ENCODE results near the gene RAB40B. TPM values are rescaled to one million over a fixed set of nuclear protein-coding genes. Genes with fewer than 3 reads are reported as not detected.

RAB40B gene
- total and polyA plus RNA-seq, 2 of the 4 experiments (the other 2 are of a cell fraction) = 14.9 to 20.0 TPM

DNA sequence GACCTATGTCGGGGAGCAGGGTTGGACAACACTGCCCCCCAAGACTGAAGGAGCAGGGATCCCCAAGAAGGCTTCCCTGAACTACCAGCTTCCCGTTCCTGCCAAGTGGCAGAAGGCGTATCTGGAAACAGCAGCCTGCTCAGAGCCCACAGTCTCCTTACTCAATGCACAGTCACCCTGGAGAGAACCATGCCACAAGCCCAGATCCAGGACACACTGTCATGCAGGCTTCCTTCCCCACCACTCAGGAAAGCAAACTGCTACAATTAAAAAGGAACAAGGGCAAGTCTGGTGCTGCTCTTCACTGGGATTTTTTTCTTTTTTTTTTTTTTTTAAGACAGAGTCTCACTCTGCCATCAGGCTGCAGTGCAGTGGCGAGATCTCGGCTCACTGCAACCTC, 58.5 kb downstream of the RAB40B start:
- Histone ChIP-seq H3K9me3 (ENCODE audit: control insufficient read depth, insufficient read depth, low read length) (no peaks in the 10 kb centered on the region), H2AK9ac (replicated peaks; ENCODE audit: low read depth, low read length, poor library complexity) (no peak overlapping the region), H3K9ac (ENCODE audit: low read depth, low read length) (no peak overlapping the region), H3K23ac (ENCODE audit: low read depth, low read length) (no peak overlapping the region), H4K8ac (ENCODE audit: low read depth in 2 of 2, low read length in 2 of 2) (no peak overlapping the region), H3K4me2 (ENCODE audit: low read depth, low read length) (no peak overlapping the region), H4K5ac (ENCODE audit: low read depth, low read length) (no peak overlapping the region), H3K56ac (ENCODE audit: extremely low read depth, insufficient read depth, low read length) (no peak overlapping the region), H3K27me3 (ENCODE audit: control insufficient read depth, insufficient read depth, low read length) (no peaks in the 10 kb centered on the region), H2AFZ (replicated peaks; ENCODE audit: low read length, poor library complexity) (no peak overlapping the region), H3K27ac (ENCODE audit: insufficient read depth, low read length) (no peak overlapping the region), H3K4me1 (ENCODE audit: control insufficient read depth, insufficient read depth, low read length) (peaks cover 1% of the 10 kb centered on the region; the same call in 1 of the 2 replicates), H3K79me1 (ENCODE audit: low read depth in 1 of 2, low read length in 2 of 2) (peaks cover 41 to 65% of the 10 kb centered on the region in 2 experiments), H3K4me3 (ENCODE audit: insufficient read depth, low read depth, low read length) (no peak overlapping the region), H3K4ac (ENCODE audit: low read depth, low read length) (no peak overlapping the region), H2BK15ac (ENCODE audit: low read depth, low read length) (no peak overlapping the region), H2BK20ac (ENCODE audit: low read depth, low read length) (no peak overlapping the region), H2AK5ac (ENCODE audit: low read depth, low read length) (no peak overlapping the region), H4K20me1 (ENCODE audit: insufficient read depth, low read length) (peaks cover 81% of the 10 kb centered on the region), H2BK120ac (ENCODE audit: low read depth, low read length) (no peak overlapping the region), H2BK5ac (ENCODE audit: low read depth, low read length, poor library complexity, severe bottlenecking) (no peak overlapping the region), H4K91ac (ENCODE audit: insufficient read depth, low read depth, low read length) (no peak overlapping the region), H3K14ac (replicated peaks; ENCODE audit: low read depth, low read length) (no peak overlapping the region), H3K18ac (ENCODE audit: low read depth, low read length) (no peak overlapping the region), H3K9me1 (ENCODE audit: insufficient read depth, low read length) (peaks cover 3% of the 10 kb centered on the region; the same call in 1 of the 2 replicates), H3K36me3 (ENCODE audit: control insufficient read depth, insufficient read depth, low read length) (peaks cover 46% of the 10 kb centered on the region)
- CTCF ChIA-PET = no interaction called here
- intact Hi-C loops (cut with micrococcal nuclease) = no loop called here
- BruUV-seq (replicated peaks) = no TSS peak
- WGBS, 2 experiments (ENCODE audit: extremely low coverage in 2 of 2, insufficient read length in 1 of 2) = 100% methylated on average over 2 of the region's 5 CpGs; no CpG with 5 or more reads in 1 of the 2 experiments
- no peak for TF ChIP-seq RAD21 (IDR thresholded peaks at IDR 0.05; ENCODE audit: low read length)
- no peak for TF ChIP-seq MAZ (IDR thresholded peaks at IDR 0.05; ENCODE audit: borderline replicate concordance, low read depth, low read length)
- no peak for TF ChIP-seq FOS (IDR thresholded peaks at IDR 0.05; ENCODE audit: low read depth, low read length)
- no peak for TF ChIP-seq MAFK (IDR thresholded peaks at IDR 0.05; ENCODE audit: low read depth, low read length)
- no peak for TF ChIP-seq RCOR1 (IDR thresholded peaks at IDR 0.05; ENCODE audit: insufficient replicate concordance, low read length)
- no peak for TF ChIP-seq CEBPB (IDR thresholded peaks at IDR 0.05; ENCODE audit: low read depth, low read length)
- TF ChIP-seq SMC3 (IDR thresholded peaks at IDR 0.05; ENCODE audit: low read depth, low read length) = no peak
- no peak for TF ChIP-seq NFE2L2 (IDR thresholded peaks at IDR 0.05; ENCODE audit: low read depth, low read length)
- TF ChIP-seq, protein P1, sequence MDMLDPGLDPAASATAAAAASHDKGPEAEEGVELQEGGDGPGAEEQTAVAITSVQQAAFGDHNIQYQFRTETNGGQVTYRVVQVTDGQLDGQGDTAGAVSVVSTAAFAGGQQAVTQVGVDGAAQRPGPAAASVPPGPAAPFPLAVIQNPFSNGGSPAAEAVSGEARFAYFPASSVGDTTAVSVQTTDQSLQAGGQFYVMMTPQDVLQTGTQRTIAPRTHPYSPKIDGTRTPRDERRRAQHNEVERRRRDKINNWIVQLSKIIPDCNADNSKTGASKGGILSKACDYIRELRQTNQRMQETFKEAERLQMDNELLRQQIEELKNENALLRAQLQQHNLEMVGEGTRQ (IDR thresholded peaks at IDR 0.05; ENCODE audit: low read depth, low read length) = no peak
- TF ChIP-seq, protein P2, sequence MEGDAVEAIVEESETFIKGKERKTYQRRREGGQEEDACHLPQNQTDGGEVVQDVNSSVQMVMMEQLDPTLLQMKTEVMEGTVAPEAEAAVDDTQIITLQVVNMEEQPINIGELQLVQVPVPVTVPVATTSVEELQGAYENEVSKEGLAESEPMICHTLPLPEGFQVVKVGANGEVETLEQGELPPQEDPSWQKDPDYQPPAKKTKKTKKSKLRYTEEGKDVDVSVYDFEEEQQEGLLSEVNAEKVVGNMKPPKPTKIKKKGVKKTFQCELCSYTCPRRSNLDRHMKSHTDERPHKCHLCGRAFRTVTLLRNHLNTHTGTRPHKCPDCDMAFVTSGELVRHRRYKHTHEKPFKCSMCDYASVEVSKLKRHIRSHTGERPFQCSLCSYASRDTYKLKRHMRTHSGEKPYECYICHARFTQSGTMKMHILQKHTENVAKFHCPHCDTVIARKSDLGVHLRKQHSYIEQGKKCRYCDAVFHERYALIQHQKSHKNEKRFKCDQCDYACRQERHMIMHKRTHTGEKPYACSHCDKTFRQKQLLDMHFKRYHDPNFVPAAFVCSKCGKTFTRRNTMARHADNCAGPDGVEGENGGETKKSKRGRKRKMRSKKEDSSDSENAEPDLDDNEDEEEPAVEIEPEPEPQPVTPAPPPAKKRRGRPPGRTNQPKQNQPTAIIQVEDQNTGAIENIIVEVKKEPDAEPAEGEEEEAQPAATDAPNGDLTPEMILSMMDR (conservative IDR thresholded peaks at IDR 0.05; ENCODE audit: low read depth, low read length) = no peak
- TF ChIP-seq BHLHE40 (IDR thresholded peaks at IDR 0.05; ENCODE audit: low read depth, low read length) = no peak
- TF ChIP-seq RFX5 (IDR thresholded peaks at IDR 0.05; ENCODE audit: low read depth, low read length) = no peak
- no peak for TF ChIP-seq MXI1 (IDR thresholded peaks at IDR 0.05; ENCODE audit: borderline replicate concordance, low read depth, low read length)
- TF ChIP-seq CHD1 (IDR thresholded peaks at IDR 0.05; ENCODE audit: low read depth, low read length) = no peak
- no peak for TF ChIP-seq ELK1 (IDR thresholded peaks at IDR 0.05; ENCODE audit: borderline replicate concordance, low read depth, low read length)
- ATAC-seq (ENCODE audit: low read depth) (no peak), DNase-seq (no peak)
- dilution Hi-C loops (cut with HindIII; ENCODE audit: low sequenced_read_pairs, unreplicated experiment) = no loop called here
- POLR2A ChIA-PET (ENCODE audit: unreplicated experiment) = no interaction called here
- in situ Hi-C loops (cut with MboI; ENCODE audit: low sequenced_read_pairs) = no loop called here
